WTC11 (cell line): Measurements from ENCODE around the gene ADISSP. TPM values are rescaled to one million over a fixed set of nuclear protein-coding genes. Genes with fewer than 3 reads are reported as not detected.

Source experiments
- ATAC-seq: fragments of 200-7000 bp; cut with Tn5 transposase; 2 replicates; pipeline ENCODE4 v1.10.0; 2021; ENCODE audit warnings: mild to moderate bottlenecking, moderate library complexity
- CTCF ChIA-PET: fragments of 300-600 bp; sonication (Branson Sonifier 250); formaldehyde crosslinking; loops from one replicate; lab custom pipeline; 2021; ENCODE audit warnings: antibody characterized with exemption; lab: Charles Lee
- POLR2A ChIA-PET: fragments of 350-600 bp; sonication (Branson Sonifier 250); formaldehyde crosslinking; loops from one replicate; lab custom pipeline; 2021; ENCODE audit warnings: antibody characterized with exemption; lab: Charles Lee
- DNase-seq: peaks from one replicate; pipeline ENCODE4 v3.0.0; 2021; ENCODE audit warnings: low spot score
- H3K27ac Mint-ChIP-seq: 2 replicates; pipeline ENCODE4 v1.8.0; 2021; ENCODE audit warnings: mixed read lengths
- H3K27me3 Mint-ChIP-seq: 2 replicates; pipeline ENCODE4 v1.8.0; 2021; ENCODE audit warnings: low read depth, mild to moderate bottlenecking, moderate library complexity, mixed read lengths
- H3K36me3 Mint-ChIP-seq: 2 replicates; pipeline ENCODE4 v1.8.0; 2021; ENCODE audit warnings: mixed read lengths
- H3K4me1 Mint-ChIP-seq: 2 replicates; pipeline ENCODE4 v1.8.0; 2022; ENCODE audit warnings: mixed read lengths
- H3K4me3 Mint-ChIP-seq: 2 replicates; pipeline ENCODE4 v1.8.0; 2021; ENCODE audit warnings: mild to moderate bottlenecking, moderate library complexity, mixed read lengths
- H3K9me3 Mint-ChIP-seq: 2 replicates; pipeline ENCODE4 v1.8.0; 2021; ENCODE audit warnings: mixed read lengths
- CREM ChIP-seq: sonication (generic); formaldehyde crosslinking; IDR thresholded peaks from 2 replicates; pipeline ENCODE4 v1.8.1; 2022; ENCODE audit warnings: mild to moderate bottlenecking, missing genetic modification reagents, moderate library complexity
- ETV6 ChIP-seq: sonication (generic); formaldehyde crosslinking; IDR thresholded peaks from 2 replicates; pipeline ENCODE4 v1.8.1; 2022; ENCODE audit warnings: mild to moderate bottlenecking, missing genetic modification reagents
- HMGA2 ChIP-seq: fragments of 250-450 bp; sonication (Bioruptor Pico); IDR thresholded peaks from 2 replicates; pipeline ENCODE4 v1.4.0; 2021; ENCODE audit warnings: mild to moderate bottlenecking, moderate library complexity
- IRF2 ChIP-seq: sonication (generic); formaldehyde crosslinking; IDR thresholded peaks from 2 replicates; pipeline ENCODE4 v1.8.0; 2022; ENCODE audit warnings: low read depth, missing genetic modification reagents, borderline replicate concordance
- JAZF1 ChIP-seq: fragments of 250-450 bp; sonication (Bioruptor Pico); IDR thresholded peaks from 2 replicates; pipeline ENCODE4 v1.9.0; 2021; ENCODE audit warnings: moderate library complexity, mild to moderate bottlenecking, inconsistent platforms
- MYBL2 ChIP-seq: sonication (generic); formaldehyde crosslinking; IDR thresholded peaks from 2 replicates; pipeline ENCODE4 v1.8.1; 2023; ENCODE audit warnings: mild to moderate bottlenecking, moderate library complexity, missing genetic modification reagents
- OVOL2 ChIP-seq: fragments of 250-450 bp; sonication (Bioruptor Pico); IDR thresholded peaks from 2 replicates; pipeline ENCODE4 v1.9.0; 2021; ENCODE audit warnings: mild to moderate bottlenecking, borderline replicate concordance
- RORB ChIP-seq: fragments of 250-450 bp; sonication (Bioruptor Pico); IDR thresholded peaks from 2 replicates; pipeline ENCODE4 v1.9.0; 2021; ENCODE audit warnings: mild to moderate bottlenecking
- total RNA-seq: library from RNA; stranded (reverse); gene quantifications from 3 replicates; pipeline ENCODE4 v1.2.3, GENCODE V29; 2021
- TF ChIP-seq, protein P1 (sequence below): fragments of 250-450 bp; sonication (Bioruptor Pico); IDR thresholded peaks from 2 replicates; pipeline ENCODE4 v1.9.0; 2021; ENCODE audit warnings: mild to moderate bottlenecking, borderline replicate concordance
- TF ChIP-seq, protein P2 (sequence below): fragments of 250-450 bp; sonication (Bioruptor Pico); IDR thresholded peaks from 2 replicates; pipeline ENCODE4 v1.9.0; 2021; ENCODE audit warnings: mild to moderate bottlenecking
- TF ChIP-seq, protein P3 (sequence below): sonication (generic); formaldehyde crosslinking; IDR thresholded peaks from 2 replicates; pipeline ENCODE4 v1.8.1; 2022; ENCODE audit warnings: low read depth, missing genetic modification reagents, borderline replicate concordance
- TF ChIP-seq, protein P4 (sequence below): sonication (generic); formaldehyde crosslinking; IDR thresholded peaks from 2 replicates; pipeline ENCODE4 v1.8.0; 2022; ENCODE audit warnings: mild to moderate bottlenecking, missing genetic modification reagents
- TF ChIP-seq, protein P5 (sequence below): fragments of 250-450 bp; sonication (Bioruptor Pico); conservative IDR thresholded peaks from 2 replicates; pipeline ENCODE4 v1.9.0; 2021; ENCODE audit warnings: mild to moderate bottlenecking
- TF ChIP-seq, protein P6 (sequence below): sonication (generic); formaldehyde crosslinking; IDR thresholded peaks from 2 replicates; pipeline ENCODE4 v1.8.1; 2022; ENCODE audit warnings: mild to moderate bottlenecking, missing genetic modification reagents, moderate library complexity, borderline replicate concordance
- TF ChIP-seq, protein P7 (sequence below): sonication (generic); formaldehyde crosslinking; IDR thresholded peaks from 2 replicates; pipeline ENCODE4 v1.8.0; 2022; ENCODE audit warnings: mild to moderate bottlenecking, missing genetic modification reagents

Gene ADISSP
- total RNA-seq, 1 experiment from 2014 or later, result 129 TPM

DNA sequence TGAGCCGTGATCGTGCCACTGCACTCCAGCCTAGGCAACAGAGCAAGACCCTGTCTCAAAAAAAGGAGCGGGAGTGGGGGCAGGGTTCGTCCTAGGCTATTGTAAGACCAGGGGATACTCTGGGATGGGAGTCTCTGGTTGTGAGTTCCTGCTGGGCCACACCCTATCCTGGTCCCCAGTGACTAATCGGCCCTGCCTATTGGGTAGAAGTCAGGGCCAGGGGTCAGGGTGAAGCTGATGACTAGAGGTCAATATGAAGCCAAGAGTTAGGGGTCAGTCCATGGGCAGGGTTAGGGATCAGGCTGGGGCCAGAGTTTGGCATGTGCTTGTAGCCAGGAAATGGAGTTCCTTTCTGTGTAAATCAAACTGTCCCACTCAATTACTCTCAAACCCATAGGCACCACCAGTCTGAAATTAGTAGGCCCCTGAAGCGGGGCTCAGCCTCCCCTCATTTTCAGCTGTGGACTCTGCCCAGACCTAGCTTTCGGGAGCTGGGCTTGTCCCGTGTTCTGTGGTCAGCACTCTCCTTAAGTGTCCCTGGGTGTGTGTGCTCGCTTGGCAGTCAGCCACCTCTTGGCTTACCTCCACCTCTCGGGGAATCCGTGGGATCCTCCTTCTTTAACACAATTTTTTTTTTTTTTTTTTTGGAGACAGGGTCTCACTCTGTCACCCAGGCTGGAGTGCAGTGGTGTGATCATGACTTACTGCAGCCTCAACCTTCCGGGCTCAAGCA is 33.3 kb downstream of the ADISSP start:
- Mint-ChIP-seq H3K4me3 (no peak overlapping the region), H3K9me3 (no peaks in the 10 kb centered on the region)
- TF ChIP-seq HMGA2 (CRISPR knock-in tag), result no peak
- TF ChIP-seq, all 79 proteins: peak for 0
- DNase-seq (no peak), ATAC-seq (no peak)
- peaks cover 28% of the 10 kb centered on the region for H3K4me1 Mint-ChIP-seq
- CTCF ChIA-PET, result no interaction called here
- POLR2A ChIA-PET, result interaction anchor here (0.6 to 1.2 kb wide), 2 partner anchors 19 to 115 kb away, joined by 3 read pairs; no protein-coding TSS in a partner anchor
- H3K27me3 Mint-ChIP-seq, result peaks cover 33% of the 10 kb centered on the region
- no peaks in the 10 kb centered on the region for H3K36me3 Mint-ChIP-seq
- no peak overlapping the region for H3K27ac Mint-ChIP-seq

DNA sequence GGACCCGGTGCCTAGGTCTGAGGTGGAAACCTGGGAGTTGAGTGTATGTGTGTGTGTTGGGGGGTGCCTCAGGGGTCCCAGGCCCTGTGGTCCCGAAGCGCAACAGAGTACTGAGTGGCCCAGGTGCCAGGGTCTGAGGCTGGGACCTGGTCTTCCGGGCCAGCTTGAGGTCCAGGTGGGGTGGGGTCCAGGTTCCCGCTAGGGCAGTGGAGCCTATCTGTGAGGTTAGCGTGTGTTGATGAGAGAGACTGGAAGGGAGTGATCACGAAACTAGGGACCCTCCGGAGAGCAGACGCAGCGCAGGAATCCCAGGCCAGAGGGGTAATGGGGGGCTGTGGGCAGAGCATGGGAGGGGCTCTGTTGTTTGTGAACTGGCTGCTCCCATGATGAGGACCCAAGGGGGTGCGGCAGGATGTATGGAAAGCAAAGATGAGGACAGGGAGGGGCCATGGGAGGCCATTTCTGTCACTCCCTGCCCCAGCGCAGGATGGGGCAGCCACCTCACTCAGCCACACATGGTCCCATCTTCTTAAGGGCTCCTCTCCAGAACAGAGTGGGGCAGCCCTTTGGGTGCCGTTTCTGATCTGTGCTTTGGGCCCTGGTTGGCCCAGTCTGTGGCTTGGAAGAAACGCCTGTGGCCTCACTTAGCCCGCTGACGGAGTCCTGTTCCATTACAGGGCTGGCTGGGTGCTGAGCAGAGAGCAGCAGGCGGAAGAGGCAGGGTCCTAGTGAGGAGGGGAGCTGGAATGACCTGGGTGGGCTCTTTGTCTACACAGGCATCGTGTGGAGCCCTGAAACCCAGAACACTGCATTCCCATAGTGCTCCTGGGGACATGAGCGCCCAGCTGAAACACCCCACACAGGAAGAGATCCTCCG is 34.2 kb downstream of the ADISSP start:
- ATAC-seq, result no peak; the same call in 1 of the 2 replicates
- Mint-ChIP-seq H3K4me1 (peaks cover 22% of the 10 kb centered on the region), H3K9me3 (no peaks in the 10 kb centered on the region), H3K27ac (no peak overlapping the region), H3K4me3 (peak overlapping the region; percentile 64), H3K27me3 (peaks cover 35% of the 10 kb centered on the region), H3K36me3 (no peaks in the 10 kb centered on the region)
- no peak for DNase-seq
- POLR2A ChIA-PET, result interaction anchor here (0.5 to 1.2 kb wide), 4 partner anchors 12 to 1179 kb away, joined by 3 to 6 read pairs (median 3); partner anchors contain the start of gene ADISSP
- CTCF ChIA-PET, result interaction anchor here (1.1 to 5.5 kb wide), 6 partner anchors 11 to 59 kb away, joined by 4 to 43 read pairs (median 10); no protein-coding TSS in a partner anchor
- TF ChIP-seq, protein P1, sequence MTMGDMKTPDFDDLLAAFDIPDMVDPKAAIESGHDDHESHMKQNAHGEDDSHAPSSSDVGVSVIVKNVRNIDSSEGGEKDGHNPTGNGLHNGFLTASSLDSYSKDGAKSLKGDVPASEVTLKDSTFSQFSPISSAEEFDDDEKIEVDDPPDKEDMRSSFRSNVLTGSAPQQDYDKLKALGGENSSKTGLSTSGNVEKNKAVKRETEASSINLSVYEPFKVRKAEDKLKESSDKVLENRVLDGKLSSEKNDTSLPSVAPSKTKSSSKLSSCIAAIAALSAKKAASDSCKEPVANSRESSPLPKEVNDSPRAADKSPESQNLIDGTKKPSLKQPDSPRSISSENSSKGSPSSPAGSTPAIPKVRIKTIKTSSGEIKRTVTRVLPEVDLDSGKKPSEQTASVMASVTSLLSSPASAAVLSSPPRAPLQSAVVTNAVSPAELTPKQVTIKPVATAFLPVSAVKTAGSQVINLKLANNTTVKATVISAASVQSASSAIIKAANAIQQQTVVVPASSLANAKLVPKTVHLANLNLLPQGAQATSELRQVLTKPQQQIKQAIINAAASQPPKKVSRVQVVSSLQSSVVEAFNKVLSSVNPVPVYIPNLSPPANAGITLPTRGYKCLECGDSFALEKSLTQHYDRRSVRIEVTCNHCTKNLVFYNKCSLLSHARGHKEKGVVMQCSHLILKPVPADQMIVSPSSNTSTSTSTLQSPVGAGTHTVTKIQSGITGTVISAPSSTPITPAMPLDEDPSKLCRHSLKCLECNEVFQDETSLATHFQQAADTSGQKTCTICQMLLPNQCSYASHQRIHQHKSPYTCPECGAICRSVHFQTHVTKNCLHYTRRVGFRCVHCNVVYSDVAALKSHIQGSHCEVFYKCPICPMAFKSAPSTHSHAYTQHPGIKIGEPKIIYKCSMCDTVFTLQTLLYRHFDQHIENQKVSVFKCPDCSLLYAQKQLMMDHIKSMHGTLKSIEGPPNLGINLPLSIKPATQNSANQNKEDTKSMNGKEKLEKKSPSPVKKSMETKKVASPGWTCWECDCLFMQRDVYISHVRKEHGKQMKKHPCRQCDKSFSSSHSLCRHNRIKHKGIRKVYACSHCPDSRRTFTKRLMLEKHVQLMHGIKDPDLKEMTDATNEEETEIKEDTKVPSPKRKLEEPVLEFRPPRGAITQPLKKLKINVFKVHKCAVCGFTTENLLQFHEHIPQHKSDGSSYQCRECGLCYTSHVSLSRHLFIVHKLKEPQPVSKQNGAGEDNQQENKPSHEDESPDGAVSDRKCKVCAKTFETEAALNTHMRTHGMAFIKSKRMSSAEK (CRISPR knock-in tag), result no peak
- TF ChIP-seq OVOL2 (CRISPR knock-in tag) (no peak), ETV6 (CRISPR knock-in tag) (no peak), MYBL2 (CRISPR knock-in tag) (no peak), RORB (CRISPR knock-in tag) (no peak), IRF2 (CRISPR knock-in tag) (no peak), JAZF1 (CRISPR knock-in tag) (no peak), CREM (CRISPR knock-in tag) (no peak)
- TF ChIP-seq, protein P2, sequence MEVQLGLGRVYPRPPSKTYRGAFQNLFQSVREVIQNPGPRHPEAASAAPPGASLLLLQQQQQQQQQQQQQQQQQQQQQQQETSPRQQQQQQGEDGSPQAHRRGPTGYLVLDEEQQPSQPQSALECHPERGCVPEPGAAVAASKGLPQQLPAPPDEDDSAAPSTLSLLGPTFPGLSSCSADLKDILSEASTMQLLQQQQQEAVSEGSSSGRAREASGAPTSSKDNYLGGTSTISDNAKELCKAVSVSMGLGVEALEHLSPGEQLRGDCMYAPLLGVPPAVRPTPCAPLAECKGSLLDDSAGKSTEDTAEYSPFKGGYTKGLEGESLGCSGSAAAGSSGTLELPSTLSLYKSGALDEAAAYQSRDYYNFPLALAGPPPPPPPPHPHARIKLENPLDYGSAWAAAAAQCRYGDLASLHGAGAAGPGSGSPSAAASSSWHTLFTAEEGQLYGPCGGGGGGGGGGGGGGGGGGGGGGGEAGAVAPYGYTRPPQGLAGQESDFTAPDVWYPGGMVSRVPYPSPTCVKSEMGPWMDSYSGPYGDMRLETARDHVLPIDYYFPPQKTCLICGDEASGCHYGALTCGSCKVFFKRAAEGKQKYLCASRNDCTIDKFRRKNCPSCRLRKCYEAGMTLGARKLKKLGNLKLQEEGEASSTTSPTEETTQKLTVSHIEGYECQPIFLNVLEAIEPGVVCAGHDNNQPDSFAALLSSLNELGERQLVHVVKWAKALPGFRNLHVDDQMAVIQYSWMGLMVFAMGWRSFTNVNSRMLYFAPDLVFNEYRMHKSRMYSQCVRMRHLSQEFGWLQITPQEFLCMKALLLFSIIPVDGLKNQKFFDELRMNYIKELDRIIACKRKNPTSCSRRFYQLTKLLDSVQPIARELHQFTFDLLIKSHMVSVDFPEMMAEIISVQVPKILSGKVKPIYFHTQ (CRISPR knock-in tag), result no peak
- TF ChIP-seq, protein P3, sequence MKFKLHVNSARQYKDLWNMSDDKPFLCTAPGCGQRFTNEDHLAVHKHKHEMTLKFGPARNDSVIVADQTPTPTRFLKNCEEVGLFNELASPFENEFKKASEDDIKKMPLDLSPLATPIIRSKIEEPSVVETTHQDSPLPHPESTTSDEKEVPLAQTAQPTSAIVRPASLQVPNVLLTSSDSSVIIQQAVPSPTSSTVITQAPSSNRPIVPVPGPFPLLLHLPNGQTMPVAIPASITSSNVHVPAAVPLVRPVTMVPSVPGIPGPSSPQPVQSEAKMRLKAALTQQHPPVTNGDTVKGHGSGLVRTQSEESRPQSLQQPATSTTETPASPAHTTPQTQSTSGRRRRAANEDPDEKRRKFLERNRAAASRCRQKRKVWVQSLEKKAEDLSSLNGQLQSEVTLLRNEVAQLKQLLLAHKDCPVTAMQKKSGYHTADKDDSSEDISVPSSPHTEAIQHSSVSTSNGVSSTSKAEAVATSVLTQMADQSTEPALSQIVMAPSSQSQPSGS (CRISPR knock-in tag), result no peak
- TF ChIP-seq, protein P4, sequence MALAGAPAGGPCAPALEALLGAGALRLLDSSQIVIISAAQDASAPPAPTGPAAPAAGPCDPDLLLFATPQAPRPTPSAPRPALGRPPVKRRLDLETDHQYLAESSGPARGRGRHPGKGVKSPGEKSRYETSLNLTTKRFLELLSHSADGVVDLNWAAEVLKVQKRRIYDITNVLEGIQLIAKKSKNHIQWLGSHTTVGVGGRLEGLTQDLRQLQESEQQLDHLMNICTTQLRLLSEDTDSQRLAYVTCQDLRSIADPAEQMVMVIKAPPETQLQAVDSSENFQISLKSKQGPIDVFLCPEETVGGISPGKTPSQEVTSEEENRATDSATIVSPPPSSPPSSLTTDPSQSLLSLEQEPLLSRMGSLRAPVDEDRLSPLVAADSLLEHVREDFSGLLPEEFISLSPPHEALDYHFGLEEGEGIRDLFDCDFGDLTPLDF (CRISPR knock-in tag), result no peak
- TF ChIP-seq, protein P5, sequence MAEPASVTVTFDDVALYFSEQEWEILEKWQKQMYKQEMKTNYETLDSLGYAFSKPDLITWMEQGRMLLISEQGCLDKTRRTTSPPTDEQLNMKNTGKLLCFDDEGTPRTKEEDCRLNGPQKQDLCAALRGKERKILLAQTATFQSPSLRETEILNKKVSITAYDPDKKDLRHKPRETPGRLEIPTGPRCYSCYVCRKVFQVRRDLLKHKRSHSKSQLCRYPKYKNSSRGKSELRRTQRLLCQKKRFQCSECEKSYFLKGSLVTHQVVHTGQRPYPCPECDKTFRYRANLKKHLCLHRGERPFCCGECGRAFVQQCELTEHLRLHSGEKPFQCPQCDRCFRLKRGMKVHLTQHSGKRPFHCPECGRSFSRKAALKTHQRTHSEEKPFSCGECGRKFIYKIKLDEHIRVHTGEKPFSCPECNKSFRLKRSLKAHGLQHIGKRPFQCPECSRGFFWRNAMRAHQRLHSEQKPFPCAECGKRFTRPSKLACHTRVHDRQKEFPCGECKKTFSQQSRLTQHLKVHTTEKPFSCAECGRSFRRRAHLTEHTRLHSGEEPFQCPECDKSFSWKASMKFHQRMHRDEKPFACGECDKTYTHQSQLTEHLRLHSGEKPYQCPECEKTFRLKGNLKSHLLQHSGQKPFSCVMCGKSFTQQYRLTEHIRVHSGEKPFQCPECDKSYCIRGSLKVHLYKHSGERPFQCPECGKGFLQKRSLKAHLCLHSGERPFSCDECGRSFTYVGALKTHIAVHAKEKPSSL (CRISPR knock-in tag), result no peak
- TF ChIP-seq, protein P6, sequence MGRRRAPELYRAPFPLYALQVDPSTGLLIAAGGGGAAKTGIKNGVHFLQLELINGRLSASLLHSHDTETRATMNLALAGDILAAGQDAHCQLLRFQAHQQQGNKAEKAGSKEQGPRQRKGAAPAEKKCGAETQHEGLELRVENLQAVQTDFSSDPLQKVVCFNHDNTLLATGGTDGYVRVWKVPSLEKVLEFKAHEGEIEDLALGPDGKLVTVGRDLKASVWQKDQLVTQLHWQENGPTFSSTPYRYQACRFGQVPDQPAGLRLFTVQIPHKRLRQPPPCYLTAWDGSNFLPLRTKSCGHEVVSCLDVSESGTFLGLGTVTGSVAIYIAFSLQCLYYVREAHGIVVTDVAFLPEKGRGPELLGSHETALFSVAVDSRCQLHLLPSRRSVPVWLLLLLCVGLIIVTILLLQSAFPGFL (CRISPR knock-in tag), result no peak
- TF ChIP-seq, protein P7, sequence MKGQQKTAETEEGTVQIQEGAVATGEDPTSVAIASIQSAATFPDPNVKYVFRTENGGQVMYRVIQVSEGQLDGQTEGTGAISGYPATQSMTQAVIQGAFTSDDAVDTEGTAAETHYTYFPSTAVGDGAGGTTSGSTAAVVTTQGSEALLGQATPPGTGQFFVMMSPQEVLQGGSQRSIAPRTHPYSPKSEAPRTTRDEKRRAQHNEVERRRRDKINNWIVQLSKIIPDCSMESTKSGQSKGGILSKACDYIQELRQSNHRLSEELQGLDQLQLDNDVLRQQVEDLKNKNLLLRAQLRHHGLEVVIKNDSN, result no peak
